NCI-H510A (cell line): ENCODE results near the gene TXNIP.

ENCODE experiments used
- DNase-seq: peaks from one replicate; lab custom pipeline; 2025; lab: John Stamatoyannopoulos, UW

The TXNIP gene

GRCh38 chr1:145985129-145985501 is 11.3 kb downstream of the TXNIP start:
- DNase-seq: no peak

- DNase-seq: no peak
Observed at GRCh38 chr1:145983960-145984830, 12.2 kb downstream of the TXNIP start.

GRCh38 chr1:145983206-145983675 is 13.1 kb downstream of the TXNIP start:
- DNase-seq: no peak

DNA sequence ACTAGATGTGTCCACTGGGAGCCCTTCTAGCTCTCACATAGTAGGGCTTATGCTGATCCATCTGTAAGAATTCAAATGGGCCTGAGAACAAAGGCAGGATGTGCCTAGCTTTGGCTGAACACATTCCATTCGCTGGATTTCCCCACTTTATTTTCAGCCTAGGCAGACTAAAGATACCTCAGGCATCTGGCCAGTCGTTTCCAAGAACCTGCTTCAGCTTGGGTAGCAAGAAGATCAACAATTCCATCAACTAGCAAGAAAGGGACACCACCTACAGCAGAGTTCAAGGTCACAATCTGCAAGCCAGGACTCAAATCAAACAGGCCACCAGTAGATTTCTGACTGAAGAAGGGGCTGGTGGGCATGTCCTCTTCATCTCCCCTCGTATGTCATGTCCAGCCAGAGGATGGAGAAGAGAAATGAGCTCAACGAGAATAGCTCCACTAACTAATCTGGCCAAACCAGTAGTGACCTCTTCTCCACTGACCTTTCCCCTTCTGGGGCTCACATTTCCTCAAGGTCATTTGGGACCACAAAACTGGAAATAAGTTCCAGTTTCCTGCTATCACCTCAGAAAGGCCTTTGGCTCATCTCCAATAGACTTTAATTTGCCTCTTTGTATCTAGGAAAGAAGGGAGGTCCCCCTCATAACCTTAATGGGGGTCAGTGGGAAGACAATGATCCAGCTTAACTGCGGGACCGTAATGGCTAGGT is 14.2 kb downstream of the TXNIP start:
- no peak for DNase-seq

GRCh38 chr1:145980457-145980994 is 15.9 kb downstream of the TXNIP start:
- DNase-seq: no peak

DNA sequence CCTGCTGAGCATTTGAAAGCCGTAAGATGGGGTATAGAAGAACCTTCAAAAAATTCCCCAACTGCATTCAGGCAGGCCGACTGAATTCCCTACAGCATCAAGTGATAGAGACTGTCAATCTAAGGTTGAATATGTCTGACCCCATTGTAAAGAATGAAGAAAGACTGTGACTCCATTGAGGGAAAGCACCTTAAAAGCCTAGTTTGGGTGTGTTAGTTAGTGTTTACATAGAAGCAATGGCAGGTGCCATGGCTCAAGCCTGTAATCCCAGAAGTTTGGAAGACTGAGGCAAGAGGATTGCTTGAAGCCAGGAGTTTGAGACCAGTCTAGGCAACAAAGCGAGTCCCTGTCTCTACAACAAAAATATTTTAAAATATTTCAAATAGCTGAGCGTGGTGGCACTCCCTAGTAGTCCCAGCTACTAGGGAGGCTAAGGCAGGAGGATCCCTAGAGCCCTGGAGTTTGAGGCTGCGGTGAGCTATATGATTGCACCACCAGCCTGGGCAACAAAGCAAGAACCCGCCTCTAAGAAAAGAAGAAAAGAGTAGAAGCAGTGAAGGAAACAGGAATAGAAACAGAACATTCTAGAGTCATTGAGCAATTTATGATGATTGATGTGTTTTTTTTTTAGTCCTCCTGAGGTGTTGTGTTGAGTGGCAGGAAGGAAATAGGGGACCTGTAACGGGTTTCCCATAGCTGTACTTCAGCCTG is 16.5 kb downstream of the TXNIP start:
- no peak for DNase-seq

DNA sequence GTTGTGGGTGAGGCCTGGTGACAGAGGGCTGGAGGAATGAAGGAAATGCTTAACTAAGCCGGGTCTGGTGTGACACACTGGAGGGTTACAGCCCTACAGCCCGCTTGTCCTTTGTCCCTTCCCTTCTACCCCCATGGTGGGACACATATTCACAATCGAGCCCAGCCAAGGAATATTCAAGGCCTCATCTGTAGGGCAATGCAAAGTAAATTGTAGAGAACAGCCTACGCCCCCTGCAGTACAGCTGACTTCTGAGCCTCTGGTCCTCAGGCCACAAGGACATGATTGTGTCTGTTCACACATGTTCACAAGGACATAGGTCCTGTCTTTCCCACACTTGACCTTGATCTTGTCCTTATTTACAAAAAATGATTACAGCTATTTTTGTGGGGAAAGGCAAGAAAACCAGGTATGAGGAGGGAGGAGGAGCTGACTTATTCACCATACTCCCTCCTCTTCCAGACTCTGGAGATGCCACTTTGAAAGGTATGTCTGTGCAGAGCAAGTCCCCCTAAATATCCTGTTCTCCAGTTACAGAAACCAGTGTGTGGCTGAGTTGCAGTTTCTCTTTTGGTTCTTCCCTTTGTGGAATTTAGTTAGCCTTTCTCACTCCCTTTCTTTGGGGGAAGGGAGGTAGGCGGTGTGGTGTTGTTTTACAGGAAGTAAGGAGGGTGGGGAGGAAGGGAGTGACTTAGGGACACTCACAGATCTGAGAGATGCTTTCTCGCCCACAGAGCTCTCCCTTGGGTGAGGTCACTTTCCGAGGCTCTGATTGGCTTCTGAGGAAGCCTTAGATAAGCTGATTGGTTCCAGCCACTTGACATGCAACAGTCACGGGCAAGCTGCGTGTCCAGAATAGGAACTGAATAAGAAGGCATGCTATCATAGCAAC is 17.3 kb downstream of the TXNIP start:
- peak; percentile 98 for DNase-seq

DNA sequence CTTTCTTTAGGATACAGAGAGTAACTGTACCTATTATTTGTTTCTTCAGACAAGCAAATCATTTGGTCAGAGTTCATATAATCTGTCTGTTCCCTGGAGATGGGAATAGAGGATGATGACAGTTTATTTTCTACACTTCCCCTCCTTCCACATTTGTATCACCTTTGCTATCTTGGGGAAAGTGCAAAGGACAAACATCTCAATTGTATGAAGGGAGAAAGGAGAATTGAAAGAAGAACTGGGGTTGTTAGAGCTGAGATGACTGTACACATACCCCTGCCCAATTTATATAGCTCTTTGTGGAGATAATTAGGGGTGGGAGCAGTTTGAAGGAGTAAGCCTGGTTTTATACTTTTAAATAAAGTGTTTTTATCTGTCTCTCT is 17.9 kb downstream of the TXNIP start:
- no peak for DNase-seq

GRCh38 chr1:145977486-145978470 is 18.6 kb downstream of the TXNIP start:
- peak; percentile 58 for DNase-seq

DNA sequence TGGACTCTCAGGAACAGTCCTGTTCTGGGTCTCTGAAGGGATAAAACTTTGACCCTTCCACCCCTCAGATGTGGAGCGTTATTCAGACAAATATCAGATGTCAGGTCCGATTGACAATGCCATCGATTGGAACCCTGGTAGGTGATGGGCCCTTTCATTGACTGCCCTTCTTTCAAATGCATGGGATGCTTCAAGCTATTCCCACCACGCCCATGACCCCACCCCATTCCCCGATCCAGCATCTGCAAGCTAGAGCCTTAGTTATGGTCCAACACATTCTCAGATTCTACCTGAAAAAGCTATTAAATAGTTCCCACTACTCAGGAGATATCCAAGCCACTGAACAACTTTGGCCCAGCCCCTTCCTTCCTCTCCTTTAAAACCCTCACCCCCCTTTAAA is 19.4 kb downstream of the TXNIP start:
- no peak for DNase-seq

- no peak for DNase-seq
Observed at GRCh38 chr1:145975216-145975615, 21.2 kb downstream of the TXNIP start.

DNA sequence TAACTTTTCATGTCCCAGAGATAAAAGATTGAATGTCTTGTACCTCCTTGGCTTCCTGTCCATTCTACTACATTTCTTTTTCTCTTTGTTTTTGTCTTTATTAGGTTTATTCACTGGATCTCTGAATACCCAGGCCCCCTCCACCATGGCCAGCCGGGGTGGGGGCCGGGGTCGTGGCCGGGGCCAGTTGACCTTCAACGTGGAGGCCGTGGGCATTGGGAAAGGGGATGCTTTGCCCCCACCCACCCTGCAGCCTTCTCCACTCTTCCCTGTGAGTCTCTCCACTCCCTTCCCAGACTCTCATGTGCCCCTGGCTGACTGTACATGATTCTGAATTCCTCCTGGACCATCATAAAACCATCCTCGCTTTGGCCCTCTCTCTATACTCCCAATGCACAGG is 21.7 kb downstream of the TXNIP start:
- DNase-seq: no peak

GRCh38 chr1:145972580-145972979 is 23.8 kb downstream of the TXNIP start:
- DNase-seq: no peak

GRCh38 chr1:145967288-145967687 is 29.1 kb downstream of the TXNIP start:
- no peak for DNase-seq

- DNase-seq: no peak
Observed at GRCh38 chr1:145965119-145965744, 31.1 kb downstream of the TXNIP start.

DNA sequence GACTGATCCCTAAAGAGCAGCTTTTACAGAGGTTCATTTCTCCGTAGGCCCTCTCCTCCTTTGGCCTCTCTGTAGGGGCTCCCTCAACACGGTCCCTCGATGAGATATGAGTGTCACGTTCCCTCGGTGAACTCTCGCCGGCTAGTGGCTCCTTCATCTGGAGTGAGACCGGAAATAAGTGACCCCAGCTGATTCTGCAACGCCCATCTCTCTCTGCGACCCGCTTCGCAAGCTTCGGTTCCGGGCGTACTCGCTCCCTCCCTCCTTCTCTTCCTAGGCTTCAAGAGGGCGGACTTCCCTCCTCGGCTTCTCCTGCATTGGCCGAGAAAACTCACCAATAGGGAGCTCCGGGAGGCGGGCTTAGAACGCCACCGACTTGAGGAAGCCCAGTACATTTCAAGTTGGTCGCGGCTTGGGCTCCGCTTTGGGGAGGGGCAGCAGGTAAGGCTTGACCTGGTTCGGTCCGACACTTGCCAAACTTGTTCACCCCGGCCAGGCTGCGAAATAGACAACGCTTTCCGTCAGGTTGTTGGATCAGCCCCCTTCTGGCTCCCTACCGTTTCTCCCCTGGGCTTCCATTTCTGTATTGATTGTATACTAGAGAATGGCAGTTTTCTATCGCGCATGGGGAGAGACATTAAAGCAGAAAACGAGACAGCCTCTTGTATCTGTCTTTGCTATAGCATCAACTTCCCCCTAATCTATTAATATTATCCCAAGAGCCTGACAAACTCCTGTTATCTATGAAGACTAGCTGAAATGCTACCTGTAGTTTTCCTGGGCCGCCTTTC is 31.9 kb downstream of the TXNIP start, which contains the start of the genes ANKRD34A and POLR3GL:
ANKRD34A (minus strand) TSS at position 248 of the 791 bp plus-strand sequence. CDS start 2,816 bp downstream, outside the sequence.
POLR3GL (plus strand) TSS at position 363 of the 791 bp plus-strand sequence. CDS start 10,176 bp downstream, outside the sequence.
- peak; percentile 92 for DNase-seq

DNA sequence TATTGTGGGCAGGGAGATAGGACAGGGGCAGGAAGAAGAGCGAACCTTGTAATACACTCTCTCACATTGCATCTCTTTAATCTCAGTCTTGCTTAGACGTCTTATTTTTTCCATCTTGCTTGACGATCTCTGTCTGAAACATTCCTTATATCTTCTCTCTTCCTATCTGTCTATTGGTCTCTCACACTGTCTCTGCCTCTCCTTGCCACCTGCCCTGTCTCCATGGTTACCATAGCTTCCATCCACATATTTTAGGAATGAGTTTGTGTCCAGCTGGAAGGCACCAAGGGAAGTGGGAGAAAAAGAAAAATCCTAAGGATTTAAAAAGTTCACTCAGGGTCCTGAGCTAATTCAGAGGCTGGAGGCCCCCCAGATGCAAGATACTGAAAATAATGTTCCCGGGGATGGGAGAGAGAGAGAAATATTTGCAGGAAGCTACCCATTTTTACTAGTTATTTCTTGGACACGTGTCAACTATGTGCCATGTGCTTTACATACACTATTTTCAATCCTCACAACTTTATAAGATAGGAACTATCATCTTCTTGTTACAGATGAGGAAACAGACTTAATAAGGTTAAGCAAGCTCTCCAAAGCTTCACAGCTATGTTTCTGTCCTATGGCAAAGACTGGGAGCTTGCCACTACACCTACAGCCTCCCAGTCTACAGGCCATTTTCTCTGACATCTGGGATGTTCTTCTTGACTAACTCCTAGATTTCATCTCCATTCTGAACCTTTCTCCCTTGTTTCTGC is 32.9 kb downstream of the TXNIP start:
- DNase-seq: no peak
